H9 (cell line): Measurements from ENCODE around the gene NOS3. TPM values are rescaled to one million over a fixed set of nuclear protein-coding genes. Genes with fewer than 3 reads are reported as not detected.

ENCODE experiments used
- DNase-seq: peaks from one replicate; pipeline ENCODE4 v3.0.0-alpha.2; 2017
- H2AFZ ChIP-seq: one replicate; pipeline ENCODE4 v1.6.1; 2013; ENCODE audit warnings: mild to moderate bottlenecking, low read length, control low read depth, moderate library complexity
- H2AK5ac ChIP-seq: 2 replicates; pipeline ENCODE4 v1.6.1; 2013; ENCODE audit warnings: low read length, control low read depth, mixed read lengths; ENCODE audit not compliant: insufficient read length
- H2BK120ac ChIP-seq: one replicate; pipeline ENCODE4 v1.6.1; 2013; ENCODE audit warnings: low read depth, mild to moderate bottlenecking, low read length, control low read depth, inconsistent platforms; ENCODE audit not compliant: poor library complexity, severe bottlenecking
- H2BK12ac ChIP-seq: 2 replicates; pipeline ENCODE4 v1.6.1; 2013; ENCODE audit warnings: low read length, control low read depth, mixed read lengths, low read depth; ENCODE audit not compliant: insufficient read length
- H2BK15ac ChIP-seq: 2 replicates; pipeline ENCODE4 v1.6.1; 2013; ENCODE audit warnings: low read depth, low read length, control low read depth
- H2BK20ac ChIP-seq: one replicate; pipeline ENCODE4 v1.6.1; 2013; ENCODE audit warnings: low read depth, mild to moderate bottlenecking, low read length, control low read depth, inconsistent platforms; ENCODE audit not compliant: poor library complexity, severe bottlenecking
- H2BK5ac ChIP-seq: 2 replicates; pipeline ENCODE4 v1.6.1; 2013; ENCODE audit warnings: low read length, control low read depth, mixed read lengths; ENCODE audit not compliant: insufficient read length
- H3K14ac ChIP-seq: 2 replicates; pipeline ENCODE4 v1.6.1; 2013; ENCODE audit warnings: low read length, control low read depth; ENCODE audit not compliant: insufficient read depth
- H3K18ac ChIP-seq: 2 replicates; pipeline ENCODE4 v1.6.1; 2013; ENCODE audit warnings: low read depth, mild to moderate bottlenecking, mixed read lengths, low read length, control low read depth; ENCODE audit not compliant: insufficient read length
- H3K23ac ChIP-seq: 2 replicates; pipeline ENCODE4 v1.6.1; 2013; ENCODE audit warnings: low read length, control low read depth, mixed read lengths, low read depth; ENCODE audit not compliant: insufficient read length
- H3K23me2 ChIP-seq: 2 replicates; pipeline ENCODE4 v1.6.1; 2013; ENCODE audit warnings: low read depth, mild to moderate bottlenecking, mixed read lengths, low read length, control low read depth; ENCODE audit not compliant: insufficient read length, poor library complexity, severe bottlenecking
- H3K27ac ChIP-seq: 2 replicates; pipeline ENCODE4 v1.5.1; 2013; ENCODE audit warnings: low read length, control low read depth, mixed read lengths, low read depth; ENCODE audit not compliant: insufficient read length
- H3K27me3 ChIP-seq: 2 replicates; pipeline ENCODE4 v1.6.1; 2013; ENCODE audit warnings: low read length, control low read depth, inconsistent platforms; ENCODE audit not compliant: insufficient read depth
- H3K4ac ChIP-seq: 2 replicates; pipeline ENCODE4 v1.6.1; 2013; ENCODE audit warnings: low read depth, mild to moderate bottlenecking, control low read depth, inconsistent platforms, low read length, moderate library complexity
- H3K4me1 ChIP-seq: 2 replicates; pipeline ENCODE4 v1.6.1; 2013; ENCODE audit warnings: low read length, control low read depth, inconsistent platforms; ENCODE audit not compliant: insufficient read depth
- H3K4me2 ChIP-seq: 2 replicates; pipeline ENCODE4 v1.6.1; 2013; ENCODE audit warnings: low read length, control low read depth, mixed read lengths; ENCODE audit not compliant: insufficient read length, insufficient read depth
- H3K56ac ChIP-seq: 2 replicates; pipeline ENCODE4 v1.6.1; 2013; ENCODE audit warnings: low read depth, mild to moderate bottlenecking, mixed read lengths, low read length, control low read depth; ENCODE audit not compliant: insufficient read length
- H3K79me1 ChIP-seq: 2 replicates; pipeline ENCODE4 v1.6.1; 2013; ENCODE audit warnings: low read depth, mild to moderate bottlenecking, moderate library complexity, low read length, control low read depth, inconsistent platforms; ENCODE audit not compliant: insufficient read depth, poor library complexity, severe bottlenecking
- H3K79me2 ChIP-seq: 2 replicates; pipeline ENCODE4 v1.6.1; 2013; ENCODE audit warnings: low read length, control low read depth, inconsistent platforms; ENCODE audit not compliant: insufficient read depth
- H3K9ac ChIP-seq: 2 replicates; pipeline ENCODE4 v1.6.1; 2013; ENCODE audit warnings: low read length, control low read depth, mixed read lengths; ENCODE audit not compliant: insufficient read length; ENCODE audit errors: extremely low read depth
- H3K9me3 ChIP-seq: one replicate; pipeline ENCODE4 v1.6.1; 2013; ENCODE audit warnings: low read depth, low read length, inconsistent platforms; ENCODE audit not compliant: control insufficient read depth
- H3T11ph ChIP-seq: one replicate; pipeline ENCODE4 v1.6.1; 2013; ENCODE audit warnings: mild to moderate bottlenecking, low read length, control low read depth, inconsistent platforms
- H4K20me1 ChIP-seq: one replicate; pipeline ENCODE4 v1.6.1; 2013; ENCODE audit not compliant: control insufficient read depth, insufficient read length, insufficient read depth
- H4K5ac ChIP-seq: 2 replicates; pipeline ENCODE4 v1.6.1; 2013; ENCODE audit warnings: low read depth, mild to moderate bottlenecking, mixed read lengths, low read length, control low read depth; ENCODE audit not compliant: insufficient read length
- H4K8ac ChIP-seq: replicated peaks from 2 replicates; pipeline ENCODE4 v1.6.1; 2013; ENCODE audit warnings: low read length, control low read depth, mixed read lengths, low read depth; ENCODE audit not compliant: insufficient read length
- H4K91ac ChIP-seq: 2 replicates; pipeline ENCODE4 v1.6.1; 2013; ENCODE audit warnings: low read depth, mild to moderate bottlenecking, moderate library complexity, mixed read lengths, low read length, control low read depth; ENCODE audit not compliant: insufficient read length
- H3K27ac Mint-ChIP-seq, 3 experiments: 2 replicates in 2 of 3; 3 replicates in 1 of 3; pipeline ENCODE4 v1.8.0; 2020 to 2021; ENCODE audit warnings: mixed read lengths in 3 of 3, mild to moderate bottlenecking in 1 of 3, moderate library complexity in 1 of 3
- H3K27me3 Mint-ChIP-seq: 2 replicates; pipeline ENCODE4 v1.8.0; 2021; ENCODE audit warnings: low read depth, mild to moderate bottlenecking, moderate library complexity, mixed read lengths
- H3K36me3 Mint-ChIP-seq, 3 experiments: 2 replicates in 2 of 3; 3 replicates in 1 of 3; pipeline ENCODE4 v1.8.0; 2020 to 2021; ENCODE audit warnings: low read depth in 3 of 3, mixed read lengths in 3 of 3; ENCODE audit not compliant: insufficient read depth in 1 of 3
- H3K4me1 Mint-ChIP-seq, 2 experiments: 2 replicates each; pipeline ENCODE4 v1.8.0; 2020; ENCODE audit warnings: mixed read lengths in 2 of 2
- H3K4me3 Mint-ChIP-seq, 2 experiments: 2 replicates in 1 of 2; 3 replicates in 1 of 2; pipeline ENCODE4 v1.8.0; 2020 to 2021; ENCODE audit warnings: mild to moderate bottlenecking in 2 of 2, mixed read lengths in 2 of 2, moderate library complexity in 1 of 2
- H3K9me3 Mint-ChIP-seq, 2 experiments: 2 replicates in 1 of 2; 3 replicates in 1 of 2; pipeline ENCODE4 v1.8.0; 2020; ENCODE audit warnings: mild to moderate bottlenecking in 2 of 2, mixed read lengths in 2 of 2, moderate library complexity in 1 of 2
- CTCF ChIP-seq: fragments of 200-600 bp; sonication (generic); conservative IDR thresholded peaks from 3 replicates; pipeline ENCODE4 v1.8.0; 2021; ENCODE audit warnings: antibody characterized with exemption, mild to moderate bottlenecking
- WGBS: extraction: QIAGEN DNeasy Blood & Tissue Kit; methylation state at CpG from one replicate; pipeline ENCODE4 v1.1.7; 2013; ENCODE audit warnings: missing lambda C conversion rate, low lambda C conversion rate, mixed read lengths; ENCODE audit not compliant: insufficient read length; ENCODE audit errors: extremely low coverage; 5-methylcytosine and 5-hydroxymethylcytosine counted together
- total RNA-seq: library from RNA; stranded (reverse); gene quantifications from 2 replicates; pipeline ENCODE4 v1.2.1, GENCODE V29; 2021

Gene NOS3
- total RNA-seq, 1 experiment from 2014 or later, result 4.5 TPM

- WGBS, result no CpG with 5 or more reads among the region's 31 CpGs
- Histone ChIP-seq H3K23me2 (no peaks in the 10 kb centered on the region), H3K79me2 (no peaks in the 10 kb centered on the region), H3K18ac (no peak overlapping the region), H3K27me3 (no peaks in the 10 kb centered on the region), H3K9me3 (no peaks in the 10 kb centered on the region), H3K4me1 (no peaks in the 10 kb centered on the region; the same call in 1 of the 2 replicates), H4K20me1 (no peaks in the 10 kb centered on the region), H3K14ac (no peak overlapping the region), H4K5ac (no peak overlapping the region), H3K23ac (no peak overlapping the region), H3K56ac (no peak overlapping the region), H3K4ac (no peak overlapping the region), H3K27ac (no peak overlapping the region), H4K91ac (no peak overlapping the region), H4K8ac (no peak overlapping the region), H2AFZ (no peak overlapping the region), H2BK120ac (no peak overlapping the region), H2AK5ac (no peak overlapping the region), H2BK12ac (no peak overlapping the region), H3K79me1 (no peaks in the 10 kb centered on the region), H2BK20ac (no peak overlapping the region), H2BK5ac (no peak overlapping the region), H3K4me2 (no peak overlapping the region), H3K9ac (no peak overlapping the region), H2BK15ac (no peak overlapping the region), H3T11ph (no peak overlapping the region)
- DNase-seq, result peak; percentile 48
- Mint-ChIP-seq H3K4me3 (no peak overlapping the region), H3K27me3 (no peaks in the 10 kb centered on the region; the same call in 1 of the 2 replicates), H3K9me3 (no peaks in the 10 kb centered on the region; a peak in 1 of 5 replicates), H3K36me3 (no peaks in the 10 kb centered on the region; a peak in 1 of 7 replicates), H3K4me1 (peaks cover 5 to 23% of the 10 kb centered on the region in 2 experiments), H3K27ac (no peak overlapping the region)
- TF ChIP-seq CTCF, result no peak
Observed at GRCh38 chr7:150996376-150997074, 5.7 kb downstream of the NOS3 start.
